Loucy (cell line): Measurements from ENCODE around the gene GPR61.

ENCODE experiments used
- CTCF ChIP-seq: fragments of 200-600 bp; sonication (generic); conservative IDR thresholded peaks from 2 replicates; pipeline ENCODE4 v1.5.1; 2014; ENCODE audit warnings: mild to moderate bottlenecking, antibody characterized with exemption, low read length
- EZH2phosphoT487 ChIP-seq: fragments of 200-600 bp; IDR thresholded peaks from 2 replicates; pipeline ENCODE4 v1.6.1; 2018; ENCODE audit warnings: antibody characterized with exemption, mild to moderate bottlenecking, moderate library complexity, borderline replicate concordance

GRCh38 chr1:109584766-109585165 lies 45.1 kb downstream of the GPR61 start:
- TF ChIP-seq CTCF (no peak), EZH2phosphoT487 (no peak)
